Sigmoid colon (tissue), 4 donors: Measurements from ENCODE around the gene DIPK2A.

Experiments used
- CTCF ChIP-seq, 4 experiments: fragments of 450-650 bp in 3 of 4; fragments of 200-600 bp in 1 of 4; IDR thresholded peaks; one replicate each; pipeline ENCODE4 v1.5.1; 2016 to 2019; ENCODE audit warnings: antibody characterized with exemption in 4 of 4, mild to moderate bottlenecking in 3 of 4, moderate library complexity in 2 of 4
- EP300 ChIP-seq, 4 donors: sonication (generic); formaldehyde crosslinking; IDR thresholded peaks; one replicate each; pipeline ENCODE4 v1.6.1; 2017; ENCODE audit warnings: antibody characterized with exemption in 4 of 4
- POLR2A ChIP-seq, 2 donors: fragments of 450-650 bp; IDR thresholded peaks; one replicate each; pipeline ENCODE4 v1.6.1; 2016; ENCODE audit warnings: antibody characterized with exemption in 2 of 2, mild to moderate bottlenecking in 2 of 2, moderate library complexity in 2 of 2
- POLR2AphosphoS5 ChIP-seq, 4 donors: sonication (generic); formaldehyde crosslinking; IDR thresholded peaks; one replicate each; pipeline ENCODE4 v1.6.1; 2017; ENCODE audit warnings: antibody characterized with exemption in 4 of 4

- peak in 1 of 4 experiments; percentile 24 for TF ChIP-seq CTCF (IDR thresholded peaks at IDR 0.05)
- peak in 1 of 4 donors; percentile 51 for TF ChIP-seq POLR2AphosphoS5 (IDR thresholded peaks at IDR 0.05)
- no peak for TF ChIP-seq POLR2A (IDR thresholded peaks at IDR 0.05)
- no peak for TF ChIP-seq EP300 (IDR thresholded peaks at IDR 0.05)
These were observed 1.8 kb downstream of the DIPK2A start for GRCh38 chr3:143973259-143974021.
